Adrenal gland (tissue), 5 donors: ENCODE measurements around the gene FGD5.

ENCODE experiments used
- CTCF ChIP-seq, 6 experiments: fragments of 450-650 bp in 4 of 6; fragments of 200-600 bp in 2 of 6; sonication (generic) in 1 of 6; IDR thresholded peaks; 1 replicate in 5 of 6; 2 replicates in 1 of 6; pipeline versions ENCODE4 v1.5.1 to v1.8.0; 2016 to 2021; ENCODE audit warnings: antibody characterized with exemption in 6 of 6, mild to moderate bottlenecking in 2 of 6, moderate library complexity in 1 of 6
- POLR2A ChIP-seq, 2 donors: fragments of 450-650 bp; IDR thresholded peaks; one replicate each; pipeline ENCODE4 v1.6.1; 2017; ENCODE audit warnings: antibody characterized with exemption in 2 of 2, mild to moderate bottlenecking in 2 of 2, moderate library complexity in 1 of 2
- donor health status: DM: no; HTN: no; CAD: no.

- TF ChIP-seq POLR2A (IDR thresholded peaks at IDR 0.05): no peak
- TF ChIP-seq CTCF (IDR thresholded peaks at IDR 0.05): no peak
Measured at GRCh38 chr3:14811684-14812083, 7.1 kb upstream of the FGD5 start.
